Stimulated activated CD8-positive, alpha-beta memory T cell treated with anti-CD3 and anti-CD28 coated beads, Interleukin-7, amount 100 ng/mL, for 4 hours (primary cell): Measurements from ENCODE around the gene PTCSC3.
"Not testable (repeated sequence)": the region's sequence is repeated elsewhere in the genome, so short reads cannot be mapped to it uniquely, and the experiment has no call there.

Source experiments
- DNase-seq, 2 donors: peaks; one replicate each; pipeline ENCODE4 v3.0.0-alpha.2; 2020; ENCODE audit warnings: low read depth in 2 of 2

PTCSC3 gene

GRCh38 chr14:36173161-36173560 is 3.4 kb downstream of the PTCSC3 start:
- no peak for DNase-seq

- no peak for DNase-seq
Measured at GRCh38 chr14:36171607-36172006, 4.9 kb downstream of the PTCSC3 start.

GRCh38 chr14:36167431-36167830 is 9.1 kb downstream of the PTCSC3 start:
- DNase-seq, result no peak

GRCh38 chr14:36163451-36163850 is 13.1 kb downstream of the PTCSC3 start:
- no peak for DNase-seq

- no peak for DNase-seq
Measured at GRCh38 chr14:36162267-36162666, 14.3 kb downstream of the PTCSC3 start.

GRCh38 chr14:36161776-36162175 is 14.7 kb downstream of the PTCSC3 start:
- no peak for DNase-seq

- no peak for DNase-seq
Measured at GRCh38 chr14:36151335-36151734, 25.2 kb downstream of the PTCSC3 start.

- DNase-seq, result no peak
Measured at GRCh38 chr14:36134038-36134437, 42.5 kb downstream of the PTCSC3 start.

GRCh38 chr14:36132826-36133225 is 43.7 kb downstream of the PTCSC3 start:
- DNase-seq, result no peak

- DNase-seq, result no peak
Measured at GRCh38 chr14:36130186-36130585, 46.3 kb downstream of the PTCSC3 start.

- DNase-seq, result no peak
Measured at GRCh38 chr14:36129181-36129580, 47.3 kb downstream of the PTCSC3 start.

GRCh38 chr14:36113341-36113740 is 63.2 kb downstream of the PTCSC3 start:
- DNase-seq, result no peak

- DNase-seq, result no peak
Measured at GRCh38 chr14:36111822-36112583, 64.5 kb downstream of the PTCSC3 start.

GRCh38 chr14:36105401-36105800 is 71.1 kb downstream of the PTCSC3 start:
- DNase-seq, result no peak

GRCh38 chr14:36104258-36104657 is 72.3 kb downstream of the PTCSC3 start:
- DNase-seq, result not testable (repeated sequence)

- no peak for DNase-seq
Measured at GRCh38 chr14:36099619-36100018, 76.9 kb downstream of the PTCSC3 start.

GRCh38 chr14:36097356-36097755 is 79.2 kb downstream of the PTCSC3 start:
- DNase-seq, result no peak

- DNase-seq, result no peak
Measured at GRCh38 chr14:36096090-36096489, 80.4 kb downstream of the PTCSC3 start.

GRCh38 chr14:36094963-36095362 is 81.6 kb downstream of the PTCSC3 start:
- DNase-seq, result no peak

- DNase-seq, result no peak
Measured at GRCh38 chr14:36091096-36091495, 85.4 kb downstream of the PTCSC3 start.

GRCh38 chr14:36087411-36087810 is 89.1 kb downstream of the PTCSC3 start:
- no peak for DNase-seq

- no peak for DNase-seq
Measured at GRCh38 chr14:36086629-36087395, 89.7 kb downstream of the PTCSC3 start.

GRCh38 chr14:36085861-36086260 is 90.7 kb downstream of the PTCSC3 start:
- DNase-seq, result no peak
